Small intestine (tissue), 7 donors: Measurements from ENCODE around the gene TARDBP. TPM values are rescaled to one million over a fixed set of nuclear protein-coding genes. Genes with fewer than 3 reads are reported as not detected.
"Not testable (repeated sequence)": the region's sequence is repeated elsewhere in the genome, so short reads cannot be mapped to it uniquely, and the experiment has no call there.

Experiments
- DNase-seq, 2 donors: peaks; one replicate each; pipeline versions ENCODE4 v3.0.0 to v3.0.0-alpha.2; 2013
- FAIRE-seq: peaks from 2 replicates; lab custom pipeline; 2012; peaks lifted over from hg19 to GRCh38; lab: Jason Lieb, UNC
- H3K27ac ChIP-seq, 3 donors: one replicate each; pipeline ENCODE4 v1.5.1; 2013; ENCODE audit warnings: low read length in 2 of 3, mild to moderate bottlenecking in 2 of 3, control low read depth in 1 of 3, inconsistent platforms in 1 of 3, low read depth in 1 of 3, moderate library complexity in 1 of 3
- H3K27me3 ChIP-seq, 3 donors: one replicate each; pipeline ENCODE4 v1.6.1; 2013; ENCODE audit warnings: low read length in 3 of 3, inconsistent platforms in 1 of 3; ENCODE audit not compliant: control insufficient read depth in 3 of 3, insufficient read depth in 3 of 3
- H3K36me3 ChIP-seq, 3 donors: one replicate each; pipeline ENCODE4 v1.6.1; 2013; ENCODE audit warnings: low read length in 3 of 3, inconsistent platforms in 1 of 3, low read depth in 1 of 3, mild to moderate bottlenecking in 1 of 3, moderate library complexity in 1 of 3; ENCODE audit not compliant: control insufficient read depth in 3 of 3, insufficient read depth in 2 of 3
- H3K4me1 ChIP-seq, 3 donors: one replicate each; pipeline ENCODE4 v1.6.1; 2013; ENCODE audit warnings: low read length in 2 of 3, inconsistent platforms in 1 of 3, low read depth in 1 of 3, mild to moderate bottlenecking in 1 of 3, moderate library complexity in 1 of 3; ENCODE audit not compliant: control insufficient read depth in 3 of 3, insufficient read depth in 2 of 3
- H3K4me3 ChIP-seq, 3 donors: one replicate each; pipeline ENCODE4 v1.5.1; 2013; ENCODE audit warnings: low read length in 3 of 3, control low read depth in 1 of 3, inconsistent platforms in 1 of 3, low read depth in 1 of 3, mild to moderate bottlenecking in 1 of 3, moderate library complexity in 1 of 3
- H3K9me3 ChIP-seq, 2 donors: one replicate each; pipeline ENCODE4 v1.6.1; 2013; ENCODE audit warnings: low read depth in 1 of 2, low read length in 1 of 2; ENCODE audit not compliant: control insufficient read depth in 2 of 2, insufficient read depth in 1 of 2
- WGBS, 3 donors: extraction: QIAGEN DNeasy Blood & Tissue Kit; methylation state at CpG; one replicate each; pipeline ENCODE4 v1.1.7; 2013; 5-methylcytosine and 5-hydroxymethylcytosine counted together
- polyA plus RNA-seq, 4 donors: library from polyadenylated mRNA; stranded (reverse) in 3 of 4; unstranded in 1 of 4; fragments of 200-250 nt in 3 of 4; fragments of 120-200 nt in 1 of 4; gene quantifications; one replicate each; pipeline versions ENCODE4 v1.2.1 to v1.2.3, GENCODE V29; 2013
- donor health status: healthy with polysubstance abuse.
- donor health status: control.
- donor health status: control.
- donor health status: Bipolar disorder and iron deficiency.
- donor health status: healthy.

TARDBP gene
- polyA plus RNA-seq, 4 donors = 86.1 to 184 (median 116) TPM

- H3K36me3 ChIP-seq = peaks cover under 1 to 33% (median 15%) of the 10 kb centered on the region in 3 donors
- peak overlapping the region; percentile 94 to 99 (median 98) for H3K4me3 ChIP-seq
- peak overlapping the region; percentile 97 to 98 (median 98) for H3K27ac ChIP-seq
- peaks cover 3 to 11% (median 7%) of the 10 kb centered on the region in 3 donors for H3K4me1 ChIP-seq
- DNase-seq (peak in 1 of 2 donors; percentile 86), FAIRE-seq (no peak)
- H3K27me3 ChIP-seq = no peaks in the 10 kb centered on the region
- WGBS, 3 donors = 0 to 1% (median 1%) methylated on average over 11 of the region's 11 CpGs
- no peaks in the 10 kb centered on the region for H3K9me3 ChIP-seq
These were observed 692 bp downstream of the TARDBP start for GRCh38 chr1:11013160-11013531.

- WGBS, 3 donors = 75 to 83% (median 79%) methylated on average over 8 of the region's 8 CpGs
These were observed 6.9 kb downstream of the TARDBP start for GRCh38 chr1:11019358-11019757.

GRCh38 chr1:11019971-11020370, 7.5 kb downstream of the TARDBP start:
- Histone ChIP-seq H3K4me1 (no peaks in the 10 kb centered on the region), H3K4me3 (no peak overlapping the region), H3K9me3 (no peaks in the 10 kb centered on the region), H3K27ac (no peak overlapping the region), H3K27me3 (no peaks in the 10 kb centered on the region), H3K36me3 (peaks cover 16 to 54% (median 38%) of the 10 kb centered on the region in 3 donors)
- no peak for FAIRE-seq
- WGBS, 3 donors = 80 to 86% (median 84%) methylated on average over 7 of the region's 7 CpGs
- no peak for DNase-seq

More at GRCh38 chr1:11019358-11019757, 6.9 kb downstream of the TARDBP start:
- H3K27ac ChIP-seq, H3K4me1 ChIP-seq, DNase-seq, H3K27me3 ChIP-seq, H3K4me3 ChIP-seq, H3K9me3 ChIP-seq, FAIRE-seq: not testable (repeated sequence)
- H3K36me3 ChIP-seq = peaks cover 14 to 59% (median 35%) of the 10 kb centered on the region in 3 donors

GRCh38 chr1:11023201-11023600, 10.7 kb downstream of the TARDBP start:
- WGBS, 3 donors = 94 to 96% (median 95%) methylated on average over 14 of the region's 14 CpGs
- H3K4me3 ChIP-seq = no peak overlapping the region

GRCh38 chr1:11024154-11024873, 11.9 kb downstream of the TARDBP start:
- no peaks in the 10 kb centered on the region for H3K9me3 ChIP-seq
- no peak for DNase-seq
- no peaks in the 10 kb centered on the region for H3K27me3 ChIP-seq
- FAIRE-seq = no peak
- no peaks in the 10 kb centered on the region for H3K4me1 ChIP-seq
- no peak overlapping the region for H3K4me3 ChIP-seq
- no peak overlapping the region for H3K27ac ChIP-seq
- WGBS, 3 donors = 87 to 91% (median 89%) methylated on average over 3 of the region's 3 CpGs
- H3K36me3 ChIP-seq = peaks cover 16 to 37% (median 35%) of the 10 kb centered on the region in 3 donors

More at GRCh38 chr1:11023201-11023600, 10.7 kb downstream of the TARDBP start:
- H3K27ac ChIP-seq = no peak overlapping the region
- peaks cover 19 to 39% (median 39%) of the 10 kb centered on the region in 3 donors for H3K36me3 ChIP-seq
- DNase-seq = no peak
- H3K4me1 ChIP-seq = no peaks in the 10 kb centered on the region
- FAIRE-seq = no peak
- H3K27me3 ChIP-seq = no peaks in the 10 kb centered on the region
- no peaks in the 10 kb centered on the region for H3K9me3 ChIP-seq

GRCh38 chr1:11024874-11025203, 12.4 kb downstream of the TARDBP start:
- H3K4me3 ChIP-seq = no peak overlapping the region
- H3K9me3 ChIP-seq = no peaks in the 10 kb centered on the region
- WGBS, 3 donors = 74 to 84% (median 81%) methylated on average over 2 of the region's 2 CpGs
- no peak overlapping the region for H3K27ac ChIP-seq
- FAIRE-seq (no peak), DNase-seq (no peak)
- no peaks in the 10 kb centered on the region for H3K27me3 ChIP-seq
- no peaks in the 10 kb centered on the region for H3K4me1 ChIP-seq
- H3K36me3 ChIP-seq = peaks cover 19 to 37% (median 33%) of the 10 kb centered on the region in 3 donors

- H3K36me3 ChIP-seq = peaks cover 21 to 33% (median 31%) of the 10 kb centered on the region in 3 donors
- FAIRE-seq = no peak
- 86 to 97% (median 97%) methylated on average over 1 of the region's 1 CpG for WGBS, 3 donors
These were observed 13.2 kb downstream of the TARDBP start for GRCh38 chr1:11025618-11026017.

GRCh38 chr1:11026052-11026451, 13.6 kb downstream of the TARDBP start:
- Histone ChIP-seq H3K4me1 (no peaks in the 10 kb centered on the region), H3K4me3 (no peak overlapping the region), H3K27me3 (no peaks in the 10 kb centered on the region), H3K36me3 (peaks cover 22 to 31% (median 30%) of the 10 kb centered on the region in 3 donors), H3K27ac (no peak overlapping the region), H3K9me3 (no peaks in the 10 kb centered on the region)
- FAIRE-seq (no peak), DNase-seq (no peak)
- 66 to 89% (median 70%) methylated on average over 1 of the region's 1 CpG for WGBS, 3 donors

More at GRCh38 chr1:11025618-11026017, 13.2 kb downstream of the TARDBP start:
- Histone ChIP-seq H3K27ac (no peak overlapping the region), H3K4me1 (no peaks in the 10 kb centered on the region), H3K27me3 (no peaks in the 10 kb centered on the region), H3K9me3 (no peaks in the 10 kb centered on the region), H3K4me3 (no peak overlapping the region)
- no peak for DNase-seq
